Measurements from ENCODE around the gene GH1. TPM values are rescaled to one million over a fixed set of nuclear protein-coding genes. Genes with fewer than 3 reads are reported as not detected.

The GH1 gene
- total RNA-seq, 1 experiment from 2014 or later: not detected

DNA sequence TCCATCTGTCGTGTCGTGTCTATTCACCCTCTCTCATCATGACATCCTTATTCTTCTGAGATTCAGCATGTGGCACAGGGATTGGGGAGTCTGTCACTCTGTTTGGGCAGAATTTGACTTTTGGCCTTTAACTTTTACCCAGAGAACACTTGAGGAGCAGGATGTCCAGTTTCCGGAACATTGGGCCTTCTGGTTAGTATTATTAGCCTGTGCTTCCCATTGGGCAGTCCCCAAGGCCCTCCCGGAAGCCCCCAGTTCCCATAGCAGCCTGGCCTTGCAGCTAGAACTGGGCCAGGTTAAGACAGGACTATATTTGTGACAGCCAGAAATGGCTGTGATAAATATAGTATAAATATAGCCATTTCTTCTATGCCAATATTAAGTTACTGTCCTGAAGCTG, 44.5 kb upstream of the GH1 start:
- ChIA-PET POLR2A (no interaction called here), CTCF (interaction anchor here (1.2 kb wide), 1 partner anchor 17 kb away, joined by 5 read pairs; no protein-coding TSS in a partner anchor)
- Histone ChIP-seq H3K27me3 (ENCODE audit: control insufficient read depth, insufficient read depth, low read length) (no peaks in the 10 kb centered on the region), H3K4me3 (ENCODE audit: low read depth in 2 of 2, low read length in 2 of 2) (no peak overlapping the region), H3K4me1 (ENCODE audit: control insufficient read depth, insufficient read depth, low read length) (no peaks in the 10 kb centered on the region), H3K27ac (ENCODE audit: low read length) (no peak overlapping the region), H3K36me3 (ENCODE audit: control insufficient read depth, insufficient read depth, low read length) (no peaks in the 10 kb centered on the region), H3K9me3 (ENCODE audit: control insufficient read depth, insufficient read depth, low read depth, low read length) (no peaks in the 10 kb centered on the region)
- intact Hi-C loops (cut with micrococcal nuclease; ENCODE audit: unreplicated experiment) (no loop called here), in situ Hi-C loops (cut with HindIII; ENCODE audit: low pct_unique_long_range_greater_than_20kb, low sequenced_read_pairs) (no loop called here)
- DNase-seq (ENCODE audit: low read depth, low spot score) (no peak), ATAC-seq (no peak)
- BruUV-seq (replicated peaks): no TSS peak
- TF ChIP-seq SIN3A (IDR thresholded peaks at IDR 0.05; ENCODE audit: borderline replicate concordance, insufficient read depth, low read depth, low read length): no peak
- TF ChIP-seq POLR2AphosphoS5 (IDR thresholded peaks at IDR 0.05; ENCODE audit: low read depth, low read length): no peak
- no peak for TF ChIP-seq TCF7L2 (IDR thresholded peaks at IDR 0.05; ENCODE audit: low read depth, low read length)
- no peak for TF ChIP-seq REST (IDR thresholded peaks at IDR 0.05; ENCODE audit: insufficient read depth in 1 of 2, low read depth in 2 of 2, low read length in 1 of 2)
- no peak for TF ChIP-seq CTCF (IDR thresholded peaks at IDR 0.05)

DNA sequence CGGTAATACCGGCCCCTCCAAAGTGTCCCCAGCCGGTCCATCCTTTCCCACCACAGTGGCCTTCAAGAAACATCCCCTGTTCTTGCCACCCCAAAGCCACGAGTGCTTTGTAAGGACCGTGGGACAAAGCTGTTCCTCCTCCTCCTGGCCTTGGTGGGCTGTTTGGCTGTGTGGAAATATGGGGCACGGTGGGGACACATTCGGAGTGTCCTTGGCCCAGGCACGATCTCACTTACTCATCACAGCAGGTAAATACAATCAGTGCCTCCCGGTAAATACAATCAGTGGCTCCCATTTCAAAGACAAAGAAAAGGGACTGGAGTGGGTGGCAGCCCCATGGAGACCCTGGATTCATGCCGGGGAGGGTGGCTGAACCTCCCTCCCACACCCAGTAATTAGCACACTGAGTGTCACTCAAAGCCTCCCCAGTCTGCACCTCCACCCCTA, 43.7 kb upstream of the GH1 start:
- ATAC-seq: no peak
- no TSS peak for BruUV-seq (replicated peaks)

More for the DNA sequence above, 43.7 kb upstream of the GH1 start:
- no peak overlapping the region for H3K27ac ChIP-seq (ENCODE audit: low read length)
- no peak for TF ChIP-seq REST (IDR thresholded peaks at IDR 0.05; ENCODE audit: insufficient read depth in 1 of 2, low read depth in 2 of 2, low read length in 1 of 2)
- no peak for TF ChIP-seq CTCF (IDR thresholded peaks at IDR 0.05)
- no peak for TF ChIP-seq TCF7L2 (IDR thresholded peaks at IDR 0.05; ENCODE audit: low read depth, low read length)
- TF ChIP-seq SIN3A (IDR thresholded peaks at IDR 0.05; ENCODE audit: borderline replicate concordance, insufficient read depth, low read depth, low read length): no peak
- TF ChIP-seq POLR2AphosphoS5 (IDR thresholded peaks at IDR 0.05; ENCODE audit: low read depth, low read length): no peak
- H3K4me3 ChIP-seq (ENCODE audit: low read depth in 2 of 2, low read length in 2 of 2): no peak overlapping the region
- POLR2A ChIA-PET: no interaction called here
- H3K27me3 ChIP-seq (ENCODE audit: control insufficient read depth, insufficient read depth, low read length): no peaks in the 10 kb centered on the region
- DNase-seq (ENCODE audit: low read depth, low spot score): no peak
- no peaks in the 10 kb centered on the region for H3K9me3 ChIP-seq (ENCODE audit: control insufficient read depth, insufficient read depth, low read depth, low read length)
- intact Hi-C loops (cut with micrococcal nuclease; ENCODE audit: unreplicated experiment): no loop called here
- no peaks in the 10 kb centered on the region for H3K36me3 ChIP-seq (ENCODE audit: control insufficient read depth, insufficient read depth, low read length)
- in situ Hi-C loops (cut with HindIII; ENCODE audit: low pct_unique_long_range_greater_than_20kb, low sequenced_read_pairs): no loop called here
- CTCF ChIA-PET: interaction anchor here (1.4 kb wide), 1 partner anchor 13 kb away, joined by 12 read pairs; no protein-coding TSS in a partner anchor
- no peaks in the 10 kb centered on the region for H3K4me1 ChIP-seq (ENCODE audit: control insufficient read depth, insufficient read depth, low read length)

Data from Panc1 (cell line).